HepG2 (cell line): Measurements from ENCODE around the gene SAPCD1. TPM values are rescaled to one million over a fixed set of nuclear protein-coding genes. Genes with fewer than 3 reads are reported as not detected.

Experiments
- ATAC-seq: fragments of 200-7000 bp; cut with Tn5 transposase; 3 replicates; pipeline ENCODE4 v1.9.1; 2020; ENCODE audit warnings: mild to moderate bottlenecking, moderate library complexity
- BruUV-seq: library from RNA; stranded (reverse); fragments of 400-500 nt; replicated peaks from 2 replicates; lab custom pipeline; 2021; lab: Mats Ljungman, UMichigan
- CTCF ChIA-PET: fragments of 300-600 bp; formaldehyde crosslinking; extraction: SDS; loops from one replicate; lab custom pipeline; 2021; ENCODE audit warnings: low total read pairs, inconsistent platforms, low intra/inter-chr PET ratio; lab: Yijun Ruan, JAX
- POLR2A ChIA-PET: fragments of 350-600 bp; sonication (Branson Sonifier 250); formaldehyde crosslinking; loops from one replicate; lab custom pipeline; 2020; ENCODE audit warnings: antibody characterized with exemption, inconsistent platforms; lab: Yijun Ruan, JAX
- DNase-seq: peaks from one replicate; pipeline ENCODE4 v3.0.0-alpha.2; 2015; ENCODE audit warnings: low spot score
- FAIRE-seq: peaks from 3 replicates; lab custom pipeline; 2011; peaks lifted over from hg19 to GRCh38; lab: Jason Lieb, UNC
- H2AFZ ChIP-seq: one replicate; pipeline ENCODE4 v1.6.1; 2011; ENCODE audit warnings: low read length, inconsistent platforms
- H3K27ac ChIP-seq: fragments of 300-600 bp; 3 replicates; pipeline ENCODE4 v1.8.0; 2011; ENCODE audit warnings: mixed run types, mild to moderate bottlenecking, mixed read lengths, low read length, inconsistent platforms; ENCODE audit not compliant: insufficient read depth; ENCODE audit errors: extremely low read length
- H3K27me3 ChIP-seq, 2 experiments: fragments of 200-600 bp in 1 of 2; 2 replicates in 1 of 2; 3 replicates in 1 of 2; pipeline versions ENCODE4 v1.6.0 to v1.8.0; 2011; ENCODE audit warnings: low read length in 2 of 2, mild to moderate bottlenecking in 2 of 2, moderate library complexity in 2 of 2, inconsistent platforms in 1 of 2; ENCODE audit not compliant: insufficient read depth in 2 of 2, control insufficient read depth in 1 of 2
- H3K36me3 ChIP-seq, 2 experiments: fragments of 200-600 bp in 1 of 2; replicated peaks in 1 of 2; 2 replicates in 1 of 2; 3 replicates in 1 of 2; pipeline versions ENCODE4 v1.5.1 to v1.8.0; 2011; ENCODE audit warnings: low read length in 2 of 2, inconsistent platforms in 1 of 2; ENCODE audit not compliant: insufficient read depth in 2 of 2, control insufficient read depth in 1 of 2
- H3K4me1 ChIP-seq: 2 replicates; pipeline ENCODE4 v1.5.1; 2012; ENCODE audit warnings: low read length, inconsistent platforms; ENCODE audit not compliant: insufficient read depth
- H3K4me2 ChIP-seq: 2 replicates; pipeline ENCODE4 v1.6.0; 2011; ENCODE audit warnings: low read depth, low read length, inconsistent platforms
- H3K4me3 ChIP-seq, 3 experiments: fragments of 200-600 bp in 1 of 3; sonication (generic), shearing (Covaris generic) in 1 of 3; replicated peaks in 1 of 3; 2 replicates each; pipeline ENCODE4 v1.5.1; 2011 to 2016; ENCODE audit warnings: low read length in 3 of 3, inconsistent platforms in 2 of 3, low read depth in 2 of 3, mild to moderate bottlenecking in 2 of 3, control low read depth in 1 of 3, mixed read lengths in 1 of 3; ENCODE audit not compliant: insufficient read depth in 1 of 3
- H3K79me2 ChIP-seq: one replicate; pipeline ENCODE4 v1.6.1; 2011; ENCODE audit warnings: low read length, inconsistent platforms; ENCODE audit not compliant: insufficient read depth
- H3K9ac ChIP-seq: 2 replicates; pipeline ENCODE4 v1.6.0; 2011; ENCODE audit warnings: mild to moderate bottlenecking, low read depth, low read length, inconsistent platforms; ENCODE audit not compliant: insufficient read depth
- H3K9me3 ChIP-seq: 2 replicates; pipeline ENCODE4 v1.5.1; 2012; ENCODE audit warnings: mild to moderate bottlenecking, low read length
- H4K20me1 ChIP-seq: 2 replicates; pipeline ENCODE4 v1.6.0; 2011; ENCODE audit warnings: inconsistent platforms, mild to moderate bottlenecking, low read length, moderate library complexity; ENCODE audit not compliant: insufficient read depth
- ELF3 ChIP-seq: IDR thresholded peaks from 2 replicates; pipeline ENCODE4 v1.6.1; 2016; ENCODE audit warnings: missing genetic modification reagents, missing compliant biosample characterization
- GABPB1 ChIP-seq: IDR thresholded peaks from 2 replicates; pipeline ENCODE4 v1.6.1; 2016; ENCODE audit warnings: mild to moderate bottlenecking, missing genetic modification reagents, moderate library complexity, missing compliant biosample characterization
- GLI4 ChIP-seq: sonication (generic); formaldehyde crosslinking; IDR thresholded peaks from 2 replicates; pipeline ENCODE4 v1.5.1; 2020; ENCODE audit warnings: missing genetic modification reagents, mild to moderate bottlenecking, moderate library complexity, borderline replicate concordance
- HOXA9 ChIP-seq: sonication (generic); formaldehyde crosslinking; IDR thresholded peaks from 2 replicates; pipeline ENCODE4 v1.8.1; 2022; ENCODE audit warnings: missing genetic modification reagents, mild to moderate bottlenecking, moderate library complexity, borderline replicate concordance
- PAWR ChIP-seq: sonication (generic); formaldehyde crosslinking; IDR thresholded peaks from 2 replicates; pipeline ENCODE4 v1.4.0; 2020; ENCODE audit warnings: missing genetic modification reagents, mild to moderate bottlenecking, borderline replicate concordance
- PLSCR1 ChIP-seq: sonication (generic); formaldehyde crosslinking; IDR thresholded peaks from 2 replicates; pipeline ENCODE4 v1.5.0; 2020; ENCODE audit warnings: missing genetic modification reagents, mild to moderate bottlenecking, borderline replicate concordance
- PRDM10 ChIP-seq: sonication (generic); formaldehyde crosslinking; IDR thresholded peaks from 2 replicates; pipeline ENCODE4 v1.4.0; 2020; ENCODE audit warnings: low read depth, missing genetic modification reagents
- SALL1 ChIP-seq: sonication (generic); formaldehyde crosslinking; IDR thresholded peaks from 2 replicates; pipeline ENCODE4 v1.8.0; 2022; ENCODE audit warnings: mild to moderate bottlenecking, missing genetic modification reagents
- SAP130 ChIP-seq: IDR thresholded peaks from 2 replicates; pipeline ENCODE4 v1.6.1; 2016; ENCODE audit warnings: low read depth
- TEAD3 ChIP-seq: optimal IDR thresholded peaks from 2 replicates; pipeline ENCODE3; 2016; ENCODE audit warnings: borderline replicate concordance
- THAP11 ChIP-seq: IDR thresholded peaks from 2 replicates; pipeline ENCODE4 v1.6.1; 2016; ENCODE audit warnings: missing biosample characterization, missing genetic modification reagents
- ZBTB49 ChIP-seq: sonication (generic); formaldehyde crosslinking; IDR thresholded peaks from 2 replicates; pipeline ENCODE4 v1.4.0; 2020; ENCODE audit warnings: missing genetic modification reagents, borderline replicate concordance
- ZC3H4 ChIP-seq: sonication (generic); formaldehyde crosslinking; IDR thresholded peaks from 2 replicates; pipeline ENCODE4 v1.4.0; 2020; ENCODE audit warnings: missing genetic modification reagents, borderline replicate concordance
- ZNF24 ChIP-seq: fragments of 450-650 bp; IDR thresholded peaks from 2 replicates; pipeline ENCODE4 v1.6.1; 2017; ENCODE audit warnings: antibody characterized with exemption, mild to moderate bottlenecking
- ZNF335 ChIP-seq: sonication (generic); formaldehyde crosslinking; IDR thresholded peaks from 2 replicates; pipeline ENCODE4 v1.4.0; 2020; ENCODE audit warnings: missing genetic modification reagents
- ZNF530 ChIP-seq: sonication (generic); formaldehyde crosslinking; IDR thresholded peaks from 2 replicates; pipeline ENCODE4 v1.5.0; 2020; ENCODE audit warnings: low read depth, mild to moderate bottlenecking, missing genetic modification reagents
- ZSCAN25 ChIP-seq: sonication (generic); formaldehyde crosslinking; IDR thresholded peaks from 2 replicates; pipeline ENCODE4 v1.8.0; 2022; ENCODE audit warnings: mild to moderate bottlenecking, missing genetic modification reagents
- whole genome bisulfite sequencing: methylation state at CpG from one replicate; pipeline ENCODE4 v1.1.6; 2017; ENCODE audit warnings: low lambda C conversion rate; 5-methylcytosine and 5-hydroxymethylcytosine counted together
- in situ Hi-C: cut with HindIII; loops from 2 replicates; pipeline ENCODE4 v1.10.0; 2017; ENCODE audit warnings: low pct_unique_long_range_greater_than_20kb; ENCODE audit not compliant: extremely low pct_ligation_motif_present
- intact Hi-C: fragments of 100-400 bp; cut with micrococcal nuclease; formaldehyde crosslinking; loops from one replicate; pipeline ENCODE4 v1.10.0; 2022; ENCODE audit not compliant: unreplicated experiment
- polyA plus RNA-seq, 8 experiments: library from polyadenylated mRNA; depleted of rRNA in 3 of 8; stranded (reverse) in 7 of 8; unstranded in 1 of 8; fragments of >200 nt; fragmentation: Illumina TruSeq in 4 of 8; extraction: Trizol in 4 of 8; gene quantifications; 2 replicates each; pipeline versions ENCODE4 v1.2.1 to v1.2.3, GENCODE V29; 2011 to 2016; ENCODE audit warnings: low read depth in 4 of 8, missing spikeins in 1 of 8, mixed read lengths in 1 of 8; ENCODE audit not compliant: insufficient read depth in 1 of 8
- total RNA-seq, 5 experiments: library from RNA; depleted of rRNA; stranded (reverse); fragments of >200 nt; fragmentation: Illumina TruSeq; extraction: Trizol; gene quantifications; 2 replicates each; pipeline ENCODE4 v1.2.3, GENCODE V29; 2016; ENCODE audit warnings: low read depth in 1 of 5

SAPCD1 gene
- total and polyA plus RNA-seq, 2 of the 13 experiments (the other 11 are each of a cell fraction or from before 2014, with no cell fraction given): 2.5 to 3.9 TPM

GRCh38 chr6:31791324-31792089 is 29.1 kb downstream of the SAPCD1 start:
- H3K36me3 ChIP-seq: peaks cover 9 to 31% of the 10 kb centered on the region in 2 experiments
- POLR2A ChIA-PET: interaction anchor here (0.5 to 3.6 kb wide), 16 partner anchors 13 to 149 kb away, joined by 3 to 40 read pairs (median 6); partner anchors contain the start of genes C6orf47, CLIC1, EHMT2 and HSPA1A
- BruUV-seq: no TSS peak
- no peak overlapping the region for H3K4me3 ChIP-seq
- H4K20me1 ChIP-seq: no peaks in the 10 kb centered on the region
- H3K9ac ChIP-seq: no peak overlapping the region
- ATAC-seq (peak; percentile 63), FAIRE-seq (peak; percentile 76), DNase-seq (peak; percentile 65)
- H3K27me3 ChIP-seq: no peaks in the 10 kb centered on the region; a peak in 1 of 5 replicates
- H3K9me3 ChIP-seq: no peaks in the 10 kb centered on the region
- peaks cover 25% of the 10 kb centered on the region for H3K4me1 ChIP-seq
- CTCF ChIA-PET: interaction anchor here (0.6 to 2.6 kb wide), 5 partner anchors 19 to 322 kb away, joined by 3 to 10 read pairs (median 3); no protein-coding TSS in a partner anchor
- 75% methylated on average over 10 of the region's 12 CpGs for WGBS
- in situ Hi-C loops: no loop called here
- peaks cover 22% of the 10 kb centered on the region for H3K79me2 ChIP-seq
- no peak overlapping the region for H3K27ac ChIP-seq
- H3K4me2 ChIP-seq: no peak overlapping the region
- intact Hi-C loops: no loop called here
- H2AFZ ChIP-seq: no peak overlapping the region
- TF ChIP-seq ZNF335 (CRISPR knock-in tag): peak; percentile 93
- no peak for TF ChIP-seq ZNF24
- 0 out of 2 replicates have a peak, but pooled peaks have one; percentile 32 for TF ChIP-seq GABPB1 (CRISPR knock-in tag)
- TF ChIP-seq ZBTB49: no peak
- no peak for TF ChIP-seq THAP11 (CRISPR knock-in tag)
- TF ChIP-seq ZSCAN25 (CRISPR knock-in tag): no peak
- no peak for TF ChIP-seq HOXA9 (CRISPR knock-in tag)
- no peak for TF ChIP-seq ZC3H4 (CRISPR knock-in tag)
- TF ChIP-seq SALL1 (CRISPR knock-in tag): 0 out of 2 replicates have a peak, but pooled peaks have one; percentile 15
- no peak for TF ChIP-seq PLSCR1 (CRISPR knock-in tag)
- TF ChIP-seq SAP130 (CRISPR knock-in tag): peak; percentile 54
- TF ChIP-seq ELF3 (CRISPR knock-in tag): peak; percentile 37; the same call in 1 of the 2 replicates
- TF ChIP-seq PRDM10 (CRISPR knock-in tag): peak; percentile 52; the same call in 1 of the 2 replicates
- no peak for TF ChIP-seq PAWR (CRISPR knock-in tag)
- peak; percentile 63 for TF ChIP-seq TEAD3 (CRISPR knock-in tag)
- TF ChIP-seq ZNF530 (CRISPR knock-in tag): 0 out of 2 replicates have a peak, but pooled peaks have one; percentile 45
- no peak for TF ChIP-seq GLI4 (CRISPR knock-in tag)
